SK-N-MC (cell line): ENCODE results near the gene PARD3.
A peak's percentile ranks its signal among the peaks of the same experiment; 100 is the strongest.

Source experiments
- DNase-seq: peaks from one replicate; pipeline ENCODE4 v3.0.0-alpha.2; 2011; ENCODE audit warnings: low read depth, low spot score
- H3K27ac ChIP-seq: fragments of 200-600 bp; sonication (generic); 2 replicates; pipeline ENCODE4 v1.5.1; 2016; ENCODE audit warnings: mixed run types
- H3K36me3 ChIP-seq: fragments of 200-600 bp; sonication (generic); 2 replicates; pipeline ENCODE4 v1.6.1; 2017; ENCODE audit warnings: antibody characterized with exemption, low read length, mixed read lengths; ENCODE audit not compliant: insufficient read depth
- H3K4me3 ChIP-seq: fragments of 200-600 bp; sonication (generic); 2 replicates; pipeline ENCODE4 v1.5.1; 2016
- H3K9ac ChIP-seq: fragments of 200-600 bp; sonication (generic); 2 replicates; pipeline ENCODE4 v1.8.0; 2017; ENCODE audit warnings: mixed run types, mixed read lengths; ENCODE audit not compliant: insufficient read length
- H3K9me3 ChIP-seq: fragments of 200-600 bp; sonication (generic); 2 replicates; pipeline ENCODE4 v1.6.1; 2017; ENCODE audit warnings: low read depth, mild to moderate bottlenecking, antibody characterized with exemption, low read length, moderate library complexity, mixed read lengths
- EZH2 ChIP-seq: fragments of 200-600 bp; sonication (generic); IDR thresholded peaks from one replicate; pipeline ENCODE4 v1.6.1; 2017; ENCODE audit warnings: antibody characterized with exemption
- FOXP2 ChIP-seq: optimal IDR thresholded peaks from 2 replicates; pipeline ENCODE3; 2011; ENCODE audit warnings: mild to moderate bottlenecking, moderate library complexity; ENCODE audit not compliant: insufficient read depth; ENCODE audit errors: extremely low read length, control extremely low read depth
- POLR2AphosphoS5 ChIP-seq: IDR thresholded peaks from 2 replicates; pipeline ENCODE4 v1.6.1; 2012; ENCODE audit warnings: mild to moderate bottlenecking, low read depth, low read length, borderline replicate concordance

PARD3 gene

DNA sequence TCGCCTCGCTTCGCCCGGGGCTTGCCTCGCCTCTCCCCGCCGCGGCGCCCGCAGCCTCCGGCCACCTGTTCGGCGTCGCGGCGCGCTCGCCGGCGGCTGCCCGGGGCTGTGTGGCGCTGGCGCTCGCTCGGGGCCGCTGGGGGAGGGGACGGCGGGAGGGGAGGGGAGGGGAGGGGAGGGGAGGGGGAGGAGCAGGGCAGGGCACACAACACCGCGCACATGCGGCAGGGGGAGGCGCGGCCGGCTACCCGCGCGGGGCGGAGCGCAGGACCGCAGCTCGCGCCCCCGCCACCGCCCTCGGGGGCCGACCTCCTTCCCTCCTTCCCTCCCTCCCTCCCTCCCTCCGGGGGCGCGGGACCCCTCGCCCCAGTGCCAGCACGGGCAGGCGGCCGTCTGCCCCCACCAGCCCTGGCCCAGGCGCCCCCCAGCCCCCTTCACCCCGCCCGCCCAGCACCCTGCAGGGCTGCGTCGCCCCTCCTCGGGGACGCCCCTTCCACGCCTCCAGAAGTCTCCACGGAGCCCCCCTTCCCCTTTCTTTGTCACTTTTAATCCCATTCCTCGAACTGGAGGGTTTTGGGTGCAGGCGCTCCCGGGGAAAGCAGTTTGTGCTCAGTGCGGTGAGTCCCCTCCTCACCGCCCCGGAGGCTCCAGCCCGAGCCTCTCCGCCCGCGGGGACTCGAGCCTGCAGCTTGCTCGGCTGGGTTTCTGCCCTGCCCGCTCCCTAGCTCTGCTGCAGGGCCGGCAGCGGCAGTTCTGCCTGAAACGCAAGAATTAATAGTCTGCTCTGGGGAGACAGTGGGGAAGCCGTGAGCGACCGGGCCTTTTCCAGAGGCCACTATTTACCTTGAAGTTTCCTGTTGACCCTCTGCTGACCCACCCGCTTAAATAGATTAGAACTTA lies at the start of gene PARD3:
Gene PARD3 (minus strand): TSS at position 112 of the 900 bp plus-strand sequence. CDS start 301 bp downstream, outside the sequence.
- TF ChIP-seq EZH2 (no peak), POLR2AphosphoS5 (no peak), FOXP2 (no peak)
- H3K9ac ChIP-seq, result peak within 1 kb of the TSS; percentile 76
- H3K36me3 ChIP-seq, result no peaks in the 10 kb centered on the region
- H3K4me3 ChIP-seq, result peak within 1 kb of the TSS; percentile 80
- no peaks in the 10 kb centered on the region for H3K9me3 ChIP-seq
- no peak for DNase-seq
- no peak within 1 kb of the TSS for H3K27ac ChIP-seq

DNA sequence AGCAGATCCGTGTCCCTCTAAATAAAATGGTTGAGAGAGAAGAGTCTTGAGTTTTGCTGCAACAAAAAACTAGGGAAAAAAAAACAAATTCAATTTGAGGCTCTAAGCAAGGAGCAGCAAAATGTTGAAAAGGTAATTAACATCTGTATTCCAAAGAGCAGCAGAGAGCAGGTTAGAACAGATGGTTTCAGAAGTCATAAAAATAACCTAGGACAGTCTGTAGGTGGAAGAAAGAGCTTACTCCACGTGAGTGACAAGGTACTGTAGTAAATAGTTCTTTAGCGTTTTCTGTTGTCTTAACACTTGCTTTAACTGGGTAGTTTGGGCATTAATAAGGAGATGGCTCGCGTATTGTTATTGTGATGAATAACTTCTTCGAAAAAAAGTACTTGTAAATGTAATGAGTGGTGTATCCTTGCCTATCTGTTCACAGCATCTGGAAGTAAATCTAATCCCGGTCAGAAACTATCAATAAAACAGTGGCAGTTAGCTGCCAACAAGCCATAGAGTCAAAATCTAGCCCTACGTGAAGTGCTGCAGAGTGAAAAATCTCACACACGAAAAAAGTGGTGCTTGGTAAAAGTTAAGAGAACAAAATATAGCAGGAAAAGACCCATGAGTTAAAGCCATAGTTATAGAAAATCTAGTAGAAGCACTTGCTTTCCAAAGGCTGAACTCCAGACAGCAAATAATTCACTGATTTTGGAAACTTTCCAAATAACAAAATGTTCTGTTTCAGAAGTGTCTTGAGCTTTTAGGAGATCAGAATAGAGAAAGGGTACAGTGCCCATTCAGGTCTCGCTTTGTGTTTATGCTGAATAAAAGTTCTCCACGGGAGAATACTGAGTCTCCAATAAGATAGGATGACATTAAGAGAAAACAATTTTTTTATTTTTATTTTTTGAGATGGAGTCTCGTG lies 49.3 kb upstream of the PARD3 start:
- no peak for TF ChIP-seq EZH2
- Histone ChIP-seq H3K4me3 (no peak overlapping the region), H3K9ac (no peak overlapping the region), H3K9me3 (no peaks in the 10 kb centered on the region), H3K36me3 (no peaks in the 10 kb centered on the region), H3K27ac (no peak overlapping the region)
- no peak for DNase-seq

DNA sequence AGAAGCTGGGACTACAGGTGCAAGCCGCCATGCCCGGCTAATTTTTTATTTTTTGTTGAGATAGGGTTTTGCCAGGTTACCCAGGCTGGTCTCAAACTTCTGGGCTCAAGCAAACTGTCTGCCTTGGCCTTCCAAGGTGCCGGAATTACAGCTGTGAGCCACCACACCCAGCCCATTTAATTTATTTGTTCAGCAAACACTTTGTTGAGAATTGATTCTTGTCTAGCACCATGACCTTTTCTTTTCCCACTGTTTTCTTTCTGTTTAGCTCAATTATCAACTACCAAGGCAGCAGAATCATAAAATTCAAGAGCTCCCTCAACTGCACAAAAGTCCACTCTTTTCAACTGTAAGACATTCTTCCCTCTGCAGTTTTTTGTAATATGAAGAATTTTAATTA lies 47.8 kb upstream of the PARD3 start:
- DNase-seq, result no peak
- H3K36me3 ChIP-seq, result no peaks in the 10 kb centered on the region
- TF ChIP-seq FOXP2 (no peak), POLR2AphosphoS5 (no peak), EZH2 (no peak)
- no peaks in the 10 kb centered on the region for H3K9me3 ChIP-seq
- H3K9ac ChIP-seq, result no peak overlapping the region
- H3K4me3 ChIP-seq, result no peak overlapping the region
- H3K27ac ChIP-seq, result no peak overlapping the region

DNA sequence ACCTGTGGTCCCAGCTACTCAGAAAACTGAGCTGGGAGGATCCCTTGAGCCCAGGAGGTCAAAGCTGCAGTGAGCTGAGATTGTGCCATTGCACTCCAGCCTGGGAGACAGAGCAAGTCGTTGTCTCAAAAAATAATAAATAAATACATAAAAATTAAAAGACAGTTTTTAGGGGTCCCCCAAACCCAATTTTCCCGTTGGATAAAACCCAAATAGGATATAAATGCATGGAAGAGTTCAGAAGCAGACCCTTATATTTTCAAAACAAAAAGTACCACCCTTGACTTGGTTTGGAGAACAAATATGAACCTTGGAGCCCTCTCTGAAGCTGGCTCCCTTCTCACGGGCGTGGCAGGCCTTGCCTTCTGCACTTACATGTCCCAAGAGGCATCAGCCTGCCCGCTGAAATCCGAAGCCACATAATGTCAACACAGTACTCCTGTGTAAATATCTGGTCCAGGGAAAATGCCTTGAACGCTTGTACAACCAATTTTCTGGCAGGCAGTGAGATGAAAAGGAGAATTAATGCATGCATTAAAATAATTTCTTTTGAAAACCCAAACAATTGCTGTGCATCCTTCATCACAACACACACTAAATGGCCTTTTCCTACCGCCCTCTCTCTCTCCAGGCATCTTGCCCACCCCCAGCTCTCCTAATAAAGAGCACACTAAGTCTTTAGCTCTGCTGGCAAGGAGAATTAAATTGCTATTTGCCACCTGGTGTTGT lies 46.4 kb upstream of the PARD3 start:
- TF ChIP-seq FOXP2, result no peak
- no peak for TF ChIP-seq EZH2
- TF ChIP-seq POLR2AphosphoS5, result no peak
- Histone ChIP-seq H3K36me3 (no peaks in the 10 kb centered on the region), H3K4me3 (no peak overlapping the region), H3K9ac (no peak overlapping the region), H3K9me3 (no peaks in the 10 kb centered on the region), H3K27ac (no peak overlapping the region)
- no peak for DNase-seq

DNA sequence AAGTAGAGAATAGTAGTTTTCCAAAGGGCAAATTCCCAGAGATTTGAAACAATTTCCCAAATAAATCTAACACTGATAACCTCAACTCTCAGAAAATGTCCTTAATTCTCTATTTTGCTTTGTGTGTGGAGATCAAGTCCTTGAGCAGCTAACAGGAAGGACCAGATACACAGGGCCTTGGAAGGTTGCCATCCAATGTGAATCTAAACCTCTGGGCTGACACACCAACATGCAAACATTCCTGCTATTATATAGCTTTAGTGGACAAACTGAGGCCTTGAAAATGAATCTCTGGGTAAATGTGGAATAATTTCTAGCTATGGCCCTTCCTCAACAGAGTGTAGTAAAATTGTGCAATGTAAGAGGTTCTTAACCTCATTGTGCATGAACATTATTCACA lies 44.1 kb upstream of the PARD3 start:
- Histone ChIP-seq H3K4me3 (no peak overlapping the region), H3K36me3 (no peaks in the 10 kb centered on the region), H3K27ac (no peak overlapping the region), H3K9me3 (no peaks in the 10 kb centered on the region), H3K9ac (no peak overlapping the region)
- TF ChIP-seq POLR2AphosphoS5 (no peak), FOXP2 (no peak), EZH2 (no peak)
- DNase-seq, result no peak

DNA sequence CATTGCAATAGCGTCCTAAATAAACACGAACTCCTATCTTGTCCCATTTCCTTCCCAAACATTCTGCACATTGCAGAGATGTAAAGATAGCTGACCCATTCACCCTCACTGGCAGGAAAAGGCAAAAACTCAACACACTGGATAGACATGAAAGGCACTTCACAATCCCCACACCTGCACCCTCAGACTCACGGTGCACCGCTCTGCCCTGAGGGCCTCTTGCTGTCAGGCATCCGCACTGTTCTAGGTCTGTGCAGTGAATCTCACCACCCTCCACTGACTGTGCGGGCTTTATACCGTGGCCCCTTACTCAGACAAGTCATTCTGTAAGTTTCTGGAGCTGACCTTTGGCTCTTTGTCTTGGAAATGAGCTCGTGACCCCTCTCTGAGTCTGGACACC lies 42.9 kb upstream of the PARD3 start:
- H3K27ac ChIP-seq, result no peak overlapping the region
- H3K9ac ChIP-seq, result no peak overlapping the region
- no peak overlapping the region for H3K4me3 ChIP-seq
- no peaks in the 10 kb centered on the region for H3K36me3 ChIP-seq
- H3K9me3 ChIP-seq, result no peaks in the 10 kb centered on the region
- TF ChIP-seq EZH2, result no peak
- no peak for TF ChIP-seq FOXP2
- no peak for TF ChIP-seq POLR2AphosphoS5
- no peak for DNase-seq

DNA sequence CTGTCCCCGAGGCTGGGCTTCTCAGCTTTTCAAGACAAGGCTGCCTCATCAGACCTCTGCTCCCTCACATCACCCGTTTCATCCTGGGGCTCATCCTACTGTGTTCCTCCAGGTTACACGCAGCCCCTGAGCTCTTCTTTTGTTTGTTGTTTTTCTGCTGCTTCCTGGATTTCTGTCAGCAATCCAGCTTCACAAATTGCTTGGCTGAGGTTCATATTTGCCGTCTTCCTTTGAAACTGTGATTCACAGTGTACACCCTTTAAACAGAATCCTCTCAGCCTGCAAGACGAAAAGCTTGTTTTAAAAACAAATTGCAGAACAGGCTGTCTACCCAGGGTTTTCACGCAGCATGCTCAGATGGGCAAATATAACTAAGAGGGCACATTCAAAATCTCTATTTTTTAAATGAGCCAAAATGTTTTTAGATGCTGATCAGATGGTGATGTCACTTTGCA lies 39.1 kb upstream of the PARD3 start:
- DNase-seq, result no peak
- no peak overlapping the region for H3K9ac ChIP-seq
- TF ChIP-seq FOXP2 (no peak), POLR2AphosphoS5 (no peak), EZH2 (no peak)
- no peak overlapping the region for H3K4me3 ChIP-seq
- H3K9me3 ChIP-seq, result no peaks in the 10 kb centered on the region
- H3K36me3 ChIP-seq, result no peaks in the 10 kb centered on the region
- H3K27ac ChIP-seq, result no peak overlapping the region

DNA sequence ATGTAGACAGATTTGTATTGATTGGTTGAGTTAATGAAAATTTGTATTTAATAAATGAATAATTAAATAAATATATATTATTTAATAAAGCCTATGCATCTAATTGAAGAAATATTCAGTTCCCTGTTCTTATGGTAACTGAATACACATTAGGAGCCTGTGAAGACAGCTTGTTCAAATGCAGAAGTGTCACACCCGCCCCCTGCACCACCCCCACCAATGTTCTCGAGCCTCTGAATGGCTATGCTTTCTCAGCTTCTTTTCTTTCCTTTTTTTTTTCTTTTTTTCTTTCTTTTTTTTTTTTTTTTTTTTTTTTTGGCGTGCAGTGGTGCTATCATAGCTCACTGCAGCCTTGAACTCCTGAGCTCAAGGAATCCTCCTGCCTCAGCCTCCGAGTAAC lies 38.3 kb upstream of the PARD3 start:
- DNase-seq, result no peak
- no peak overlapping the region for H3K9ac ChIP-seq
- H3K4me3 ChIP-seq, result no peak overlapping the region
- H3K9me3 ChIP-seq, result no peaks in the 10 kb centered on the region
- H3K36me3 ChIP-seq, result no peaks in the 10 kb centered on the region
- no peak overlapping the region for H3K27ac ChIP-seq
- TF ChIP-seq POLR2AphosphoS5 (no peak), EZH2 (no peak), FOXP2 (no peak)
